Ascending aorta (tissue), 2 donors: Measurements from ENCODE around the gene PPP1R1B. TPM values are rescaled to one million over a fixed set of nuclear protein-coding genes. Genes with fewer than 3 reads are reported as not detected.

Experiments used
- DNase-seq, 2 donors: peaks; one replicate each; pipeline ENCODE4 v3.0.0-alpha.2; 2019; ENCODE audit warnings: low spot score in 2 of 2
- H3K27ac ChIP-seq, 2 donors: fragments of 200-600 bp; sonication (generic); one replicate each; pipeline ENCODE4 v1.5.1; 2016 to 2017; ENCODE audit warnings: mild to moderate bottlenecking in 1 of 2
- H3K27me3 ChIP-seq: fragments of 200-600 bp; sonication (generic); one replicate; pipeline ENCODE4 v1.5.1; 2017
- H3K36me3 ChIP-seq, 2 donors: fragments of 200-600 bp; sonication (generic); one replicate each; pipeline ENCODE4 v1.5.1; 2016
- H3K4me1 ChIP-seq, 2 donors: fragments of 200-600 bp; sonication (generic); one replicate each; pipeline ENCODE4 v1.5.1; 2016 to 2017; ENCODE audit warnings: mild to moderate bottlenecking in 1 of 2
- H3K4me3 ChIP-seq, 2 donors: fragments of 200-600 bp; sonication (generic); one replicate each; pipeline ENCODE4 v1.5.1; 2016 to 2017; ENCODE audit warnings: mild to moderate bottlenecking in 1 of 2
- H3K9me3 ChIP-seq, 2 donors: fragments of 200-600 bp; sonication (generic); one replicate each; pipeline ENCODE4 v1.5.1; 2016
- intact Hi-C: fragments of 100-400 bp; cut with DNase I; formaldehyde crosslinking; loops from one replicate; pipeline ENCODE4 v1.15.1; 2023
- total RNA-seq: library from RNA; depleted of rRNA; stranded (reverse); fragments of >200 nt; gene quantifications from one replicate; pipeline ENCODE4 v1.1.0, GENCODE V29; 2016
- TF ChIP-seq, protein P1 (sequence below), 3 experiments: fragments of 200-600 bp in 2 of 3; fragments of 450-650 bp in 1 of 3; sonication (generic) in 2 of 3; IDR thresholded peaks; one replicate each; pipeline ENCODE4 v1.5.1; 2016 to 2019; ENCODE audit warnings: antibody characterized with exemption in 3 of 3, mild to moderate bottlenecking in 1 of 3, moderate library complexity in 1 of 3

Gene PPP1R1B
- total RNA-seq, 1 donor from 2014 or later = 2.4 TPM

DNA sequence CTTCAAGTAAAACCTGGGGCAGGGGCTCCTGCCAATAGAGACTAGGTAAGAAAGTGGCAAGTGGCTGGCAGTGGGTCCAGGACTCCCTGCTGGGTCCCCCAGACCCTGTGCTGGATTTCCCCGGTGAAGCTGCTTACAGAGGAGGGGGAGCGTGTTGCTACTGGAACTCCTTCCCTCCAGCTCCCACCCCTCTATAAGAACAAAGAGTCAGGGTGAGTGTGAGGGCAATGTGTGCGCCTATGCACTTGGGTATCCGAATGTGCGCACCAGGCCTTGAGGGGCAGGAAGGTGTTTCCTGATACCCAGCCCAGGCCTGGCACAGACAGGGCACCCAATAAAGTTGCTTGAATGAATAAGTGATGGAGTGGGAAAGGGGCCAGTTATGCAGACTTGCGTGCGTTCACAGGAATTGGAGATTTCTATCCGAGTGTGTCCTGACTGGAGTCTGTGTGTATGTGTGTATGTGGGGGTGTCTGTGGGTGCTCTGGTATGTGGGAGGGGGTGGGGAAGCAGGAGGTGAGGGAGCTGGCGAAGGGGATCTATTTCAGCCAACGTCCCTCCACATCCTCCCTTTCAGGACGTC is 30.7 kb upstream of the PPP1R1B start:
- Histone ChIP-seq H3K4me3 (no peak overlapping the region), H3K4me1 (peaks cover 2 to 11% of the 10 kb centered on the region in 2 donors), H3K27ac (no peak overlapping the region), H3K36me3 (no peaks in the 10 kb centered on the region), H3K27me3 (peaks cover 36% of the 10 kb centered on the region), H3K9me3 (no peaks in the 10 kb centered on the region)
- intact Hi-C loops = no loop called here
- TF ChIP-seq, protein P1, sequence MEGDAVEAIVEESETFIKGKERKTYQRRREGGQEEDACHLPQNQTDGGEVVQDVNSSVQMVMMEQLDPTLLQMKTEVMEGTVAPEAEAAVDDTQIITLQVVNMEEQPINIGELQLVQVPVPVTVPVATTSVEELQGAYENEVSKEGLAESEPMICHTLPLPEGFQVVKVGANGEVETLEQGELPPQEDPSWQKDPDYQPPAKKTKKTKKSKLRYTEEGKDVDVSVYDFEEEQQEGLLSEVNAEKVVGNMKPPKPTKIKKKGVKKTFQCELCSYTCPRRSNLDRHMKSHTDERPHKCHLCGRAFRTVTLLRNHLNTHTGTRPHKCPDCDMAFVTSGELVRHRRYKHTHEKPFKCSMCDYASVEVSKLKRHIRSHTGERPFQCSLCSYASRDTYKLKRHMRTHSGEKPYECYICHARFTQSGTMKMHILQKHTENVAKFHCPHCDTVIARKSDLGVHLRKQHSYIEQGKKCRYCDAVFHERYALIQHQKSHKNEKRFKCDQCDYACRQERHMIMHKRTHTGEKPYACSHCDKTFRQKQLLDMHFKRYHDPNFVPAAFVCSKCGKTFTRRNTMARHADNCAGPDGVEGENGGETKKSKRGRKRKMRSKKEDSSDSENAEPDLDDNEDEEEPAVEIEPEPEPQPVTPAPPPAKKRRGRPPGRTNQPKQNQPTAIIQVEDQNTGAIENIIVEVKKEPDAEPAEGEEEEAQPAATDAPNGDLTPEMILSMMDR (IDR thresholded peaks at IDR 0.05) = no peak
- DNase-seq = no peak

- H3K4me3 ChIP-seq = no peak overlapping the region
- H3K4me1 ChIP-seq = peaks cover 2 to 11% of the 10 kb centered on the region in 2 donors
- no peaks in the 10 kb centered on the region for H3K36me3 ChIP-seq
- no peak overlapping the region for H3K27ac ChIP-seq
- TF ChIP-seq, protein P1 (IDR thresholded peaks at IDR 0.05) = no peak
- DNase-seq = no peak
- intact Hi-C loops = no loop called here
- peaks cover 42% of the 10 kb centered on the region for H3K27me3 ChIP-seq
- no peaks in the 10 kb centered on the region for H3K9me3 ChIP-seq
These were observed 30.0 kb upstream of the PPP1R1B start for GRCh38 chr17:39596543-39597267.

GRCh38 chr17:39597372-39598046 is 29.2 kb upstream of the PPP1R1B start:
- TF ChIP-seq, protein P1 (IDR thresholded peaks at IDR 0.05) = no peak
- DNase-seq = no peak
- intact Hi-C loops = no loop called here
- Histone ChIP-seq H3K27ac (no peak overlapping the region), H3K4me3 (no peak overlapping the region), H3K27me3 (peaks cover 42% of the 10 kb centered on the region), H3K9me3 (no peaks in the 10 kb centered on the region), H3K4me1 (peaks cover 2 to 11% of the 10 kb centered on the region in 2 donors), H3K36me3 (no peaks in the 10 kb centered on the region)

DNA sequence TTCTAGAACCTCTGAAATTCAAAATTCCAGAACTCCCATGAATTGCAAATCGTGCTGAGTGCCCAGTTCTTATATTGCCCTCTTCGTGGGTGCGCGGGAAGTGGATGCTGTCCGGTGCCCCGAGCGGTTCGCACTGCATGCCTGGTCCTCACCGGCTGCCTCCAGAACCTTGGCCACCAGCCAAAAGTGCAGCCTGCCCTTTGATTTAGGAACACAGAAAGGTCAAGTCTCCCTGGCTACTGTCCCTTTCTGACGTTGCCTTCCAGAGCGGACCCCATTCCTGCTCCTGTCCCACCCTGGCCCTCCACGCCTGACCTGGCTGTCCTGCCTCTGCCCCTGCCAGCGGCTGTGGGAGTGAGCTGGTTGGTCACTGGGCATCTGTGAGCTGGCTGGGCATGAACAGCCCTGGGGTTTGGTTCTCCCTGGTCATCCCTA is 28.7 kb upstream of the PPP1R1B start:
- Histone ChIP-seq H3K4me3 (no peak overlapping the region), H3K9me3 (no peaks in the 10 kb centered on the region), H3K36me3 (no peaks in the 10 kb centered on the region), H3K27me3 (peaks cover 42% of the 10 kb centered on the region), H3K4me1 (peaks cover 2 to 11% of the 10 kb centered on the region in 2 donors), H3K27ac (no peak overlapping the region)
- TF ChIP-seq, protein P1 (IDR thresholded peaks at IDR 0.05) = no peak
- DNase-seq = no peak
- intact Hi-C loops = no loop called here

DNA sequence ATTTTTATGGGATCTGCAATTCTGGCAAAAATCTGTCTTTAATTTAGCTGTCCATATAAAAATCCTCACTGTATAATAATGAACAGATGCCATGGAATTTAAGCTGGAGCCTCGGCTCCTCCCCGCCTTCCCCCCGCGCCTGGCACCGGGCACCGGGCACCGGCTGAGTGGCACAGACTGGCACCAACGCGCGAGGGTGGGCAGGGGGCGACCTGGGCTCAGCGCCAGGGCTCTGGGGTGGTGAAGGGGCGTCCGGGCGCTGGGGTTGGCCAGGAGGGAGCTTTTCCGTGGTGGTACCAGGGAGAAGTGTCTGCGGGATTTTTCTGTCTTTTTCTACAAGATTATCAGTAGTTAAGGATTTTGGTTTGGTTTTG is 28.1 kb upstream of the PPP1R1B start:
- peaks cover 2 to 11% of the 10 kb centered on the region in 2 donors for H3K4me1 ChIP-seq
- no peaks in the 10 kb centered on the region for H3K9me3 ChIP-seq
- intact Hi-C loops = no loop called here
- TF ChIP-seq, protein P1 (IDR thresholded peaks at IDR 0.05) = no peak
- no peak overlapping the region for H3K4me3 ChIP-seq
- DNase-seq = no peak
- no peak overlapping the region for H3K27ac ChIP-seq
- H3K36me3 ChIP-seq = no peaks in the 10 kb centered on the region
- H3K27me3 ChIP-seq = peaks cover 42% of the 10 kb centered on the region
